Keratinocyte (primary cell): ENCODE results near the gene HIPK1. TPM values are rescaled to one million over a fixed set of nuclear protein-coding genes. Genes with fewer than 3 reads are reported as not detected.

Source experiments
- DNase-seq: peaks from one replicate; pipeline ENCODE4 v3.0.0-alpha.2; 2011; ENCODE audit warnings: low read depth, missing footprints, low spot score
- FAIRE-seq: peaks from 2 replicates; lab custom pipeline; 2011; peaks lifted over from hg19 to GRCh38; lab: Jason Lieb, UNC
- H2AFZ ChIP-seq: 2 replicates; pipeline ENCODE4 v1.6.0; 2012; ENCODE audit warnings: low read length, control low read depth, inconsistent platforms; ENCODE audit not compliant: control insufficient read depth
- H3K27ac ChIP-seq: 2 replicates; pipeline ENCODE4 v1.5.1; 2011; ENCODE audit warnings: low read length; ENCODE audit not compliant: control insufficient read depth, insufficient read depth
- H3K27me3 ChIP-seq: 3 replicates; pipeline ENCODE4 v1.6.0; 2011; ENCODE audit warnings: low read length; ENCODE audit not compliant: control insufficient read depth, insufficient read depth; ENCODE audit errors: extremely low read depth
- H3K36me3 ChIP-seq, 2 experiments: 2 replicates in 1 of 2; 3 replicates in 1 of 2; pipeline ENCODE4 v1.5.1; 2011; ENCODE audit warnings: low read length in 2 of 2, mild to moderate bottlenecking in 1 of 2; ENCODE audit not compliant: control insufficient read depth in 2 of 2, insufficient read depth in 2 of 2; ENCODE audit errors: extremely low read depth in 1 of 2
- H3K4me1 ChIP-seq: 3 replicates; pipeline ENCODE4 v1.5.1; 2011; ENCODE audit warnings: low read length; ENCODE audit not compliant: control insufficient read depth, insufficient read depth; ENCODE audit errors: extremely low read depth
- H3K4me2 ChIP-seq: 3 replicates; pipeline ENCODE4 v1.6.0; 2011; ENCODE audit warnings: low read depth, low read length; ENCODE audit not compliant: control insufficient read depth, insufficient read depth; ENCODE audit errors: extremely low read depth
- H3K4me3 ChIP-seq, 3 experiments: fragments of 200-600 bp in 1 of 3; sonication (generic) in 1 of 3; 2 replicates in 2 of 3; 3 replicates in 1 of 3; pipeline ENCODE4 v1.5.1; 2011 to 2016; ENCODE audit warnings: low read length in 3 of 3, mild to moderate bottlenecking in 3 of 3, control low read depth in 2 of 3, inconsistent platforms in 1 of 3, low read depth in 1 of 3, mixed read lengths in 1 of 3, mixed run types in 1 of 3, moderate library complexity in 1 of 3; ENCODE audit not compliant: control insufficient read depth in 2 of 3, insufficient read depth in 2 of 3; ENCODE audit errors: extremely low read depth in 1 of 3
- H3K79me2 ChIP-seq: 2 replicates; pipeline ENCODE4 v1.6.0; 2012; ENCODE audit warnings: low read length; ENCODE audit not compliant: control insufficient read depth, insufficient read depth
- H3K9ac ChIP-seq: 3 replicates; pipeline ENCODE4 v1.6.0; 2011; ENCODE audit warnings: low read length; ENCODE audit not compliant: control insufficient read depth, insufficient read depth; ENCODE audit errors: extremely low read depth
- H3K9me1 ChIP-seq: 3 replicates; pipeline ENCODE4 v1.6.0; 2011; ENCODE audit warnings: low read length; ENCODE audit not compliant: control insufficient read depth, insufficient read depth; ENCODE audit errors: extremely low read depth
- H3K9me3 ChIP-seq: 2 replicates; pipeline ENCODE4 v1.5.1; 2012; ENCODE audit warnings: low read depth, low read length; ENCODE audit not compliant: control insufficient read depth
- H4K20me1 ChIP-seq: 3 replicates; pipeline ENCODE4 v1.6.0; 2011; ENCODE audit warnings: low read length; ENCODE audit not compliant: control insufficient read depth, insufficient read depth; ENCODE audit errors: extremely low read depth
- CTCF ChIP-seq, 3 experiments: IDR thresholded peaks in 1 of 3; conservative IDR thresholded peaks in 1 of 3; optimal IDR thresholded peaks in 1 of 3; 2 replicates in 2 of 3; 3 replicates in 1 of 3; pipeline versions ENCODE3 to v1.5.1; 2011; ENCODE audit warnings: low read length in 3 of 3, mild to moderate bottlenecking in 3 of 3, moderate library complexity in 2 of 3, control low read depth in 1 of 3, inconsistent platforms in 1 of 3; ENCODE audit not compliant: insufficient read depth in 2 of 3; ENCODE audit errors: extremely low read depth in 1 of 3
- EZH2 ChIP-seq: IDR thresholded peaks from one replicate; pipeline ENCODE4 v1.6.1; 2012; ENCODE audit warnings: inconsistent platforms, mild to moderate bottlenecking, low read length, moderate library complexity
- dilution Hi-C: fragments of 300-500 bp; cut with MboI; formaldehyde crosslinking; loops from one replicate; pipeline ENCODE4 v1.7.0; 2020; ENCODE audit warnings: low sequenced_read_pairs; ENCODE audit not compliant: extremely low pct_ligation_motif_present
- polyA plus RNA-seq, 5 experiments: library from polyadenylated mRNA; depleted of rRNA in 3 of 5; stranded (reverse) in 3 of 5; stranded (forward) in 1 of 5; unstranded in 1 of 5; fragments of >200 nt; gene quantifications; 1 replicate in 1 of 5; 2 replicates in 3 of 5; 3 replicates in 1 of 5; pipeline versions ENCODE4 v1.2.1 to v1.2.3, GENCODE V29; 2011 to 2012; ENCODE audit warnings: missing spikeins in 2 of 5, low read depth in 1 of 5, low replicate concordance in 1 of 5

HIPK1 gene
- polyA plus RNA-seq, 1 donor (not counting 4 experiments of a cell fraction or from before 2014, with no cell fraction given), result 19.9 TPM

GRCh38 chr1:113937146-113937545, 8.0 kb downstream of the HIPK1 start:
- Histone ChIP-seq H3K9me3 (no peaks in the 10 kb centered on the region), H3K27ac (no peak overlapping the region), H3K4me2 (no peak overlapping the region), H3K36me3 (peaks cover 4 to 13% of the 10 kb centered on the region in 2 experiments), H3K9me1 (peaks cover 3% of the 10 kb centered on the region), H3K27me3 (no peaks in the 10 kb centered on the region), H4K20me1 (no peaks in the 10 kb centered on the region), H3K9ac (no peak overlapping the region), H2AFZ (no peak overlapping the region), H3K4me3 (no peak overlapping the region), H3K79me2 (peaks cover 79% of the 10 kb centered on the region), H3K4me1 (no peaks in the 10 kb centered on the region)
- FAIRE-seq (no peak), DNase-seq (no peak)
- TF ChIP-seq EZH2 (no peak), CTCF (optimal IDR thresholded peaks at IDR 0.05 in 1 of 3, IDR thresholded peaks at IDR 0.05 in 1 of 3, conservative IDR thresholded peaks at IDR 0.05 in 1 of 3; ENCODE audit: extremely low read depth in 1 of 3, insufficient read depth in 2 of 3, low read length in 3 of 3) (no peak)
- dilution Hi-C loops, result no loop called here

- DNase-seq (no peak), FAIRE-seq (no peak)
- H3K4me3 ChIP-seq, result no peak overlapping the region
- no peak overlapping the region for H3K4me2 ChIP-seq
- H3K4me1 ChIP-seq, result no peaks in the 10 kb centered on the region
- H3K36me3 ChIP-seq, result peaks cover 4 to 13% of the 10 kb centered on the region in 2 experiments
- no peaks in the 10 kb centered on the region for H4K20me1 ChIP-seq
- dilution Hi-C loops, result no loop called here
- H3K9ac ChIP-seq, result no peak overlapping the region
- no peak for TF ChIP-seq CTCF (optimal IDR thresholded peaks at IDR 0.05 in 1 of 3, IDR thresholded peaks at IDR 0.05 in 1 of 3, conservative IDR thresholded peaks at IDR 0.05 in 1 of 3; ENCODE audit: extremely low read depth in 1 of 3, insufficient read depth in 2 of 3, low read length in 3 of 3)
- TF ChIP-seq EZH2, result no peak
- H3K9me3 ChIP-seq, result no peaks in the 10 kb centered on the region
- H3K79me2 ChIP-seq, result peaks cover 72% of the 10 kb centered on the region
- H3K27ac ChIP-seq, result no peak overlapping the region
- no peak overlapping the region for H2AFZ ChIP-seq
- H3K27me3 ChIP-seq, result no peaks in the 10 kb centered on the region
- H3K9me1 ChIP-seq, result peaks cover 3% of the 10 kb centered on the region
Observed at GRCh38 chr1:113938192-113938591, 9.1 kb downstream of the HIPK1 start.
